Activated CD4-positive, alpha-beta T cell treated with anti-CD3 and anti-CD28 coated beads, Interleukin-2, amount 10 ng/mL, durations not matched to agents 24 days and 14 days (primary cell): ENCODE data around the gene UGT3A1. TPM values are rescaled to one million over a fixed set of nuclear protein-coding genes. Genes with fewer than 3 reads are reported as not detected.
"Not testable (repeated sequence)": the region's sequence is repeated elsewhere in the genome, so short reads cannot be mapped to it uniquely, and the experiment has no call there.

Experiments
- DNase-seq: peaks from one replicate; pipeline ENCODE4 v3.0.0; 2022
- H3K27ac Mint-ChIP-seq: one replicate; pipeline ENCODE4 v1.8.0; 2022; ENCODE audit warnings: mild to moderate bottlenecking, mixed read lengths
- H3K27me3 Mint-ChIP-seq: one replicate; pipeline ENCODE4 v1.8.0; 2022; ENCODE audit warnings: mixed read lengths
- H3K36me3 Mint-ChIP-seq: one replicate; pipeline ENCODE4 v1.8.0; 2022; ENCODE audit warnings: low read depth, mild to moderate bottlenecking, mixed read lengths
- H3K4me1 Mint-ChIP-seq: one replicate; pipeline ENCODE4 v1.8.0; 2021; ENCODE audit warnings: mixed read lengths
- H3K4me3 Mint-ChIP-seq: one replicate; pipeline ENCODE4 v1.8.0; 2022; ENCODE audit warnings: mild to moderate bottlenecking, moderate library complexity, mixed read lengths
- H3K9me3 Mint-ChIP-seq: one replicate; pipeline ENCODE4 v1.8.0; 2021; ENCODE audit warnings: mixed read lengths
- intact Hi-C: fragments of 100-400 bp; cut with micrococcal nuclease; formaldehyde crosslinking; loops from one replicate; pipeline ENCODE4 v1.15.1; 2023
- total RNA-seq: library from RNA; stranded (reverse); gene quantifications from 2 replicates; pipeline ENCODE4 v1.2.3, GENCODE V29; 2022

UGT3A1 gene
- total RNA-seq, 1 donor from 2014 or later, result not detected

- H3K27ac Mint-ChIP-seq, result no peak overlapping the region
- H3K4me1 Mint-ChIP-seq, result no peaks in the 10 kb centered on the region
- no peaks in the 10 kb centered on the region for H3K27me3 Mint-ChIP-seq
- H3K4me3 Mint-ChIP-seq, result no peak overlapping the region
- no peak for DNase-seq
- no peaks in the 10 kb centered on the region for H3K36me3 Mint-ChIP-seq
- peaks cover 13% of the 10 kb centered on the region for H3K9me3 Mint-ChIP-seq
- intact Hi-C loops, result no loop called here
These were observed 25.8 kb upstream of the UGT3A1 start for GRCh38 chr5:36017004-36017403.

- Mint-ChIP-seq H3K4me1 (no peaks in the 10 kb centered on the region), H3K4me3 (no peak overlapping the region), H3K36me3 (no peaks in the 10 kb centered on the region), H3K27ac (no peak overlapping the region), H3K27me3 (no peaks in the 10 kb centered on the region), H3K9me3 (peaks cover 13% of the 10 kb centered on the region)
- no peak for DNase-seq
- intact Hi-C loops, result no loop called here
These were observed 22.0 kb upstream of the UGT3A1 start for GRCh38 chr5:36013182-36013581.

- H3K9me3 Mint-ChIP-seq, result peaks cover 13% of the 10 kb centered on the region
- no peaks in the 10 kb centered on the region for H3K4me1 Mint-ChIP-seq
- no peak for DNase-seq
- H3K27me3 Mint-ChIP-seq, result no peaks in the 10 kb centered on the region
- no peak overlapping the region for H3K27ac Mint-ChIP-seq
- no peaks in the 10 kb centered on the region for H3K36me3 Mint-ChIP-seq
- intact Hi-C loops, result no loop called here
- no peak overlapping the region for H3K4me3 Mint-ChIP-seq
These were observed 18.5 kb upstream of the UGT3A1 start for GRCh38 chr5:36009698-36010097.

- no peaks in the 10 kb centered on the region for H3K9me3 Mint-ChIP-seq
- peaks cover 4% of the 10 kb centered on the region for H3K27me3 Mint-ChIP-seq
- H3K36me3 Mint-ChIP-seq, result no peaks in the 10 kb centered on the region
- no peak overlapping the region for H3K4me3 Mint-ChIP-seq
- DNase-seq, result no peak
- intact Hi-C loops, result no loop called here
- H3K27ac Mint-ChIP-seq, result no peak overlapping the region
- H3K4me1 Mint-ChIP-seq, result no peaks in the 10 kb centered on the region
These were observed 16.2 kb upstream of the UGT3A1 start for GRCh38 chr5:36007366-36007765.

- Mint-ChIP-seq H3K4me3 (no peak overlapping the region), H3K27ac (no peak overlapping the region), H3K27me3 (peaks cover 4% of the 10 kb centered on the region), H3K36me3 (no peaks in the 10 kb centered on the region), H3K9me3 (no peaks in the 10 kb centered on the region), H3K4me1 (no peaks in the 10 kb centered on the region)
- no peak for DNase-seq
- intact Hi-C loops, result no loop called here
These were observed 15.0 kb upstream of the UGT3A1 start for GRCh38 chr5:36006163-36006562.

- H3K27me3 Mint-ChIP-seq, result peaks cover 4% of the 10 kb centered on the region
- H3K4me3 Mint-ChIP-seq, result no peak overlapping the region
- H3K27ac Mint-ChIP-seq, result no peak overlapping the region
- H3K4me1 Mint-ChIP-seq, result no peaks in the 10 kb centered on the region
- DNase-seq, result no peak
- H3K36me3 Mint-ChIP-seq, result no peaks in the 10 kb centered on the region
- intact Hi-C loops, result no loop called here
- H3K9me3 Mint-ChIP-seq, result no peaks in the 10 kb centered on the region
These were observed 9.8 kb upstream of the UGT3A1 start for GRCh38 chr5:36001032-36001431.

- Mint-ChIP-seq H3K36me3 (no peaks in the 10 kb centered on the region), H3K27ac (no peak overlapping the region), H3K4me3 (no peak overlapping the region), H3K9me3 (no peaks in the 10 kb centered on the region), H3K4me1 (no peaks in the 10 kb centered on the region), H3K27me3 (peaks cover 7% of the 10 kb centered on the region)
- DNase-seq, result no peak
- intact Hi-C loops, result no loop called here
These were observed 8.4 kb upstream of the UGT3A1 start for GRCh38 chr5:35999547-35999946.

- Mint-ChIP-seq H3K27ac (no peak overlapping the region), H3K4me1 (no peaks in the 10 kb centered on the region), H3K36me3 (no peaks in the 10 kb centered on the region), H3K27me3 (peaks cover 6% of the 10 kb centered on the region), H3K4me3 (no peak overlapping the region), H3K9me3 (no peaks in the 10 kb centered on the region)
- no peak for DNase-seq
- intact Hi-C loops, result no loop called here
These were observed 4.9 kb upstream of the UGT3A1 start for GRCh38 chr5:35996076-35996475.

- peaks cover 6% of the 10 kb centered on the region for H3K27me3 Mint-ChIP-seq
- no peaks in the 10 kb centered on the region for H3K36me3 Mint-ChIP-seq
- H3K9me3 Mint-ChIP-seq, result no peaks in the 10 kb centered on the region
- intact Hi-C loops, result no loop called here
- no peak for DNase-seq
- no peak overlapping the region for H3K27ac Mint-ChIP-seq
- no peaks in the 10 kb centered on the region for H3K4me1 Mint-ChIP-seq
- no peak overlapping the region for H3K4me3 Mint-ChIP-seq
These were observed 670 bp downstream of the UGT3A1 start for GRCh38 chr5:35990520-35990919.

- Mint-ChIP-seq H3K27me3 (peaks cover 6% of the 10 kb centered on the region), H3K4me1 (no peaks in the 10 kb centered on the region), H3K36me3 (no peaks in the 10 kb centered on the region), H3K9me3 (no peaks in the 10 kb centered on the region), H3K4me3 (no peak overlapping the region), H3K27ac (no peak overlapping the region)
- intact Hi-C loops, result no loop called here
- DNase-seq, result no peak
These were observed 2.7 kb downstream of the UGT3A1 start for GRCh38 chr5:35988529-35988928.

- Mint-ChIP-seq H3K4me1 (no peaks in the 10 kb centered on the region), H3K27me3 (peaks cover 6% of the 10 kb centered on the region), H3K27ac (no peak overlapping the region), H3K9me3 (peaks cover 2% of the 10 kb centered on the region), H3K4me3 (no peak overlapping the region), H3K36me3 (no peaks in the 10 kb centered on the region)
- no peak for DNase-seq
- intact Hi-C loops, result no loop called here
These were observed 3.4 kb downstream of the UGT3A1 start for GRCh38 chr5:35987776-35988175.

GRCh38 chr5:35979715-35980114, 11.5 kb downstream of the UGT3A1 start:
- H3K9me3 Mint-ChIP-seq, result peaks cover 15% of the 10 kb centered on the region
- H3K4me3 Mint-ChIP-seq, result no peak overlapping the region
- no peaks in the 10 kb centered on the region for H3K36me3 Mint-ChIP-seq
- H3K4me1 Mint-ChIP-seq, result no peaks in the 10 kb centered on the region
- DNase-seq, result no peak
- no peaks in the 10 kb centered on the region for H3K27me3 Mint-ChIP-seq
- H3K27ac Mint-ChIP-seq, result no peak overlapping the region
- intact Hi-C loops, result no loop called here

- H3K27ac Mint-ChIP-seq, H3K4me3 Mint-ChIP-seq, intact Hi-C loops, DNase-seq, H3K4me1 Mint-ChIP-seq, H3K36me3 Mint-ChIP-seq, H3K27me3 Mint-ChIP-seq: not testable (repeated sequence)
- H3K9me3 Mint-ChIP-seq, result peaks cover 11% of the 10 kb centered on the region
These were observed 14.3 kb downstream of the UGT3A1 start for GRCh38 chr5:35976859-35977258.

GRCh38 chr5:35974570-35974969, 16.6 kb downstream of the UGT3A1 start:
- H3K4me3 Mint-ChIP-seq, result no peak overlapping the region
- H3K9me3 Mint-ChIP-seq, result peaks cover 7% of the 10 kb centered on the region
- no peak for DNase-seq
- H3K27ac Mint-ChIP-seq, result no peak overlapping the region
- intact Hi-C loops, result no loop called here
- no peaks in the 10 kb centered on the region for H3K4me1 Mint-ChIP-seq
- H3K27me3 Mint-ChIP-seq, result no peaks in the 10 kb centered on the region
- H3K36me3 Mint-ChIP-seq, result no peaks in the 10 kb centered on the region

- DNase-seq, result no peak
- intact Hi-C loops, result no loop called here
- no peak overlapping the region for H3K27ac Mint-ChIP-seq
- H3K4me1 Mint-ChIP-seq, result no peaks in the 10 kb centered on the region
- H3K4me3 Mint-ChIP-seq, result no peak overlapping the region
- no peaks in the 10 kb centered on the region for H3K9me3 Mint-ChIP-seq
- peaks cover 3% of the 10 kb centered on the region for H3K27me3 Mint-ChIP-seq
- no peaks in the 10 kb centered on the region for H3K36me3 Mint-ChIP-seq
These were observed 19.3 kb downstream of the UGT3A1 start for GRCh38 chr5:35971878-35972210.
